Chondrocyte (in vitro differentiated cells): Measurements from ENCODE around the gene OR2T1. TPM values are rescaled to one million over a fixed set of nuclear protein-coding genes. Genes with fewer than 3 reads are reported as not detected.

ENCODE experiments used
- DNase-seq: peaks from one replicate; pipeline ENCODE4 v3.0.0; 2021; ENCODE audit warnings: mixed read lengths, low spot score
- H3K27ac Mint-ChIP-seq: one replicate; pipeline ENCODE4 v1.8.0; 2021; ENCODE audit warnings: mild to moderate bottlenecking, moderate library complexity, mixed read lengths; ENCODE audit not compliant: unreplicated experiment
- H3K27me3 Mint-ChIP-seq: 2 replicates; pipeline ENCODE4 v1.8.0; 2021; ENCODE audit warnings: low read depth, mixed read lengths
- H3K36me3 Mint-ChIP-seq: 2 replicates; pipeline ENCODE4 v1.8.0; 2021; ENCODE audit warnings: low read depth, mixed read lengths
- H3K4me1 Mint-ChIP-seq: 2 replicates; pipeline ENCODE4 v1.8.0; 2021; ENCODE audit warnings: low read depth, mild to moderate bottlenecking, mixed read lengths
- H3K4me3 Mint-ChIP-seq: one replicate; pipeline ENCODE4 v1.8.0; 2021; ENCODE audit warnings: mild to moderate bottlenecking, moderate library complexity, mixed read lengths; ENCODE audit not compliant: unreplicated experiment
- H3K9me3 Mint-ChIP-seq: 2 replicates; pipeline ENCODE4 v1.8.0; 2021; ENCODE audit warnings: low read depth, mixed read lengths
- CTCF ChIP-seq: fragments of 200-600 bp; sonication (generic); IDR thresholded peaks from 2 replicates; pipeline ENCODE4 v1.5.0; 2021; ENCODE audit warnings: antibody characterized with exemption, mild to moderate bottlenecking, moderate library complexity
- long read RNA-seq: library from polyadenylated mRNA; stranded (forward); transcript quantifications from one replicate; pipeline ENCODE4 v2.0.0, GENCODE V29; 2021
- total RNA-seq: library from RNA; stranded (reverse); gene quantifications from 3 replicates; pipeline ENCODE4 v1.2.1, GENCODE V29; 2021

The OR2T1 gene, protein sequence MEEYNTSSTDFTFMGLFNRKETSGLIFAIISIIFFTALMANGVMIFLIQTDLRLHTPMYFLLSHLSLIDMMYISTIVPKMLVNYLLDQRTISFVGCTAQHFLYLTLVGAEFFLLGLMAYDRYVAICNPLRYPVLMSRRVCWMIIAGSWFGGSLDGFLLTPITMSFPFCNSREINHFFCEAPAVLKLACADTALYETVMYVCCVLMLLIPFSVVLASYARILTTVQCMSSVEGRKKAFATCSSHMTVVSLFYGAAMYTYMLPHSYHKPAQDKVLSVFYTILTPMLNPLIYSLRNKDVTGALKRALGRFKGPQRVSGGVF
- not detected in 3 replicates for total RNA-seq
- long read RNA-seq, result 0 reads

GRCh38 chr1:248402748-248403147, at the start of gene OR2T1:
Gene OR2T1, plus strand, starts transcription at chr1:248403048. Its CDS starts 3,100 bp downstream, at chr1:248406148.
- Mint-ChIP-seq H3K27ac (no peak within 1 kb of the TSS), H3K27me3 (no peaks in the 10 kb centered on the region), H3K9me3 (peaks cover 16% of the 10 kb centered on the region), H3K4me3 (no peak within 1 kb of the TSS), H3K36me3 (no peaks in the 10 kb centered on the region), H3K4me1 (no peaks in the 10 kb centered on the region)
- TF ChIP-seq CTCF, result no peak
- DNase-seq, result no peak

DNA sequence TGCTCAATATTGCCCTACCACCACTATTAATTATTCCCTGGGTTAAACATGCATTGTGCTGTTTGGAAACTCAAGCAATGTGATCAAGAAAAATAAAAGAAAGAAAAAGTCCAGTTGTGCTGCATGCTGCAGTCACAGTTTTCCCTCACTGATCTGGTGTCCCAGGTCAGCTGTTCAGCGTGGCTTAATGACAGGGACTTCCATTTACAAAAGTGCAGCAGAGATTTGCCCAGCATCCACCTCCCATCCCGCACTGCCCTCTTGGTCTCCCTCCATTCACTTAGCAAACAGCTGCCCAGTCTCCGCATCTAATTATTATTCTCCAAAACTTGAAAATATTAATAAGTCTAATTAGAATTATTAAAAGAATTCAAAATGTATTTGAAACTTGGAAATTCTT, 43.4 kb upstream of the OR2T1 start:
- no peak for TF ChIP-seq CTCF
- Mint-ChIP-seq H3K27ac (no peak overlapping the region), H3K4me1 (no peaks in the 10 kb centered on the region)

GRCh38 chr1:248361121-248361715, 41.6 kb upstream of the OR2T1 start, which contains the start of gene OR2T4:
Gene OR2T4, plus strand, starts transcription at chr1:248361665. Its CDS starts 0 bp downstream, at chr1:248361665.
- Mint-ChIP-seq H3K9me3 (peaks cover 50% of the 10 kb centered on the region), H3K4me3 (no peak within 1 kb of the TSS), H3K36me3 (no peaks in the 10 kb centered on the region), H3K27me3 (no peaks in the 10 kb centered on the region), H3K4me1 (no peaks in the 10 kb centered on the region), H3K27ac (no peak within 1 kb of the TSS)
- DNase-seq, result no peak
- TF ChIP-seq CTCF, result no peak

More for the DNA sequence above, 43.4 kb upstream of the OR2T1 start:
- H3K4me3 Mint-ChIP-seq, result no peak overlapping the region
- H3K36me3 Mint-ChIP-seq, result no peaks in the 10 kb centered on the region
- H3K27me3 Mint-ChIP-seq, result no peaks in the 10 kb centered on the region
- peaks cover 35% of the 10 kb centered on the region for H3K9me3 Mint-ChIP-seq
- DNase-seq, result no peak

DNA sequence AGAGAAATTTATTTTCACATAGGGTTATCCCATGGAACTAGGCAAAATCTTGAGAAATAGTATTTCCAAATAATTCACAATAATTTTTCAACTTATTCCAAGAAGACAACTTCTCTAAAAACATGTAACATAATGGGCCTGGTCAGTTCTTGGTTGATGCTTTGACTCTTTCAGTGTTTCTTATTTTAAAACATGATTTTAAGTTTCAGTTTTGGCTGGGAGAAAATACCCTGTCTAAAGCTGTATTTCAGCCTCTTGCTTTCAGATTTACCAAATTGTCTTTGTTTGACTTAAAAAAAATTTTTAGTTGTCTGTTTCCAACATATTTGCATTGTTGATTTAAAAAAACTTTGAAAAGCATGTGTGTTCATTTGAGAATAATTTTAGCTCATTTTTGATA, 36.2 kb upstream of the OR2T1 start:
- TF ChIP-seq CTCF, result no peak
- peaks cover 71% of the 10 kb centered on the region for H3K9me3 Mint-ChIP-seq
- H3K27ac Mint-ChIP-seq, result no peak overlapping the region
- no peaks in the 10 kb centered on the region for H3K27me3 Mint-ChIP-seq
- no peaks in the 10 kb centered on the region for H3K36me3 Mint-ChIP-seq
- no peak overlapping the region for H3K4me3 Mint-ChIP-seq
- H3K4me1 Mint-ChIP-seq, result no peaks in the 10 kb centered on the region
- no peak for DNase-seq

GRCh38 chr1:248372394-248372793, 30.5 kb upstream of the OR2T1 start:
- H3K36me3 Mint-ChIP-seq, result no peaks in the 10 kb centered on the region
- H3K4me3 Mint-ChIP-seq, result no peak overlapping the region
- H3K27me3 Mint-ChIP-seq, result no peaks in the 10 kb centered on the region
- H3K4me1 Mint-ChIP-seq, result no peaks in the 10 kb centered on the region
- no peak for DNase-seq
- no peak for TF ChIP-seq CTCF
- H3K9me3 Mint-ChIP-seq, result peaks cover 75% of the 10 kb centered on the region
- H3K27ac Mint-ChIP-seq, result no peak overlapping the region
